Measurements from ENCODE around the gene ZBTB7C.

The ZBTB7C gene

GRCh38 chr18:48098007-48098406 lies 311.2 kb downstream of the ZBTB7C start:
- no peak for DNase-seq (ENCODE audit: low spot score)
- TF ChIP-seq, protein P1, sequence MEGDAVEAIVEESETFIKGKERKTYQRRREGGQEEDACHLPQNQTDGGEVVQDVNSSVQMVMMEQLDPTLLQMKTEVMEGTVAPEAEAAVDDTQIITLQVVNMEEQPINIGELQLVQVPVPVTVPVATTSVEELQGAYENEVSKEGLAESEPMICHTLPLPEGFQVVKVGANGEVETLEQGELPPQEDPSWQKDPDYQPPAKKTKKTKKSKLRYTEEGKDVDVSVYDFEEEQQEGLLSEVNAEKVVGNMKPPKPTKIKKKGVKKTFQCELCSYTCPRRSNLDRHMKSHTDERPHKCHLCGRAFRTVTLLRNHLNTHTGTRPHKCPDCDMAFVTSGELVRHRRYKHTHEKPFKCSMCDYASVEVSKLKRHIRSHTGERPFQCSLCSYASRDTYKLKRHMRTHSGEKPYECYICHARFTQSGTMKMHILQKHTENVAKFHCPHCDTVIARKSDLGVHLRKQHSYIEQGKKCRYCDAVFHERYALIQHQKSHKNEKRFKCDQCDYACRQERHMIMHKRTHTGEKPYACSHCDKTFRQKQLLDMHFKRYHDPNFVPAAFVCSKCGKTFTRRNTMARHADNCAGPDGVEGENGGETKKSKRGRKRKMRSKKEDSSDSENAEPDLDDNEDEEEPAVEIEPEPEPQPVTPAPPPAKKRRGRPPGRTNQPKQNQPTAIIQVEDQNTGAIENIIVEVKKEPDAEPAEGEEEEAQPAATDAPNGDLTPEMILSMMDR (IDR thresholded peaks at IDR 0.05; ENCODE audit: borderline replicate concordance, control extremely low read depth, extremely low read depth, insufficient read depth, missing control alignments): no peak
- in situ Hi-C loops (cut with MboI; ENCODE audit: low sequenced_read_pairs, unreplicated experiment): no loop called here

GRCh38 chr18:48095726-48096125 lies 313.5 kb downstream of the ZBTB7C start:
- TF ChIP-seq, protein P1 (IDR thresholded peaks at IDR 0.05; ENCODE audit: borderline replicate concordance, control extremely low read depth, extremely low read depth, insufficient read depth, missing control alignments): no peak
- in situ Hi-C loops (cut with MboI; ENCODE audit: low sequenced_read_pairs, unreplicated experiment): no loop called here
- DNase-seq (ENCODE audit: low spot score): no peak

GRCh38 chr18:48093104-48093503 lies 316.1 kb downstream of the ZBTB7C start:
- no peak for DNase-seq (ENCODE audit: low spot score)
- in situ Hi-C loops (cut with MboI; ENCODE audit: low sequenced_read_pairs, unreplicated experiment): no loop called here
- TF ChIP-seq, protein P1 (IDR thresholded peaks at IDR 0.05; ENCODE audit: borderline replicate concordance, control extremely low read depth, extremely low read depth, insufficient read depth, missing control alignments): no peak

DNA sequence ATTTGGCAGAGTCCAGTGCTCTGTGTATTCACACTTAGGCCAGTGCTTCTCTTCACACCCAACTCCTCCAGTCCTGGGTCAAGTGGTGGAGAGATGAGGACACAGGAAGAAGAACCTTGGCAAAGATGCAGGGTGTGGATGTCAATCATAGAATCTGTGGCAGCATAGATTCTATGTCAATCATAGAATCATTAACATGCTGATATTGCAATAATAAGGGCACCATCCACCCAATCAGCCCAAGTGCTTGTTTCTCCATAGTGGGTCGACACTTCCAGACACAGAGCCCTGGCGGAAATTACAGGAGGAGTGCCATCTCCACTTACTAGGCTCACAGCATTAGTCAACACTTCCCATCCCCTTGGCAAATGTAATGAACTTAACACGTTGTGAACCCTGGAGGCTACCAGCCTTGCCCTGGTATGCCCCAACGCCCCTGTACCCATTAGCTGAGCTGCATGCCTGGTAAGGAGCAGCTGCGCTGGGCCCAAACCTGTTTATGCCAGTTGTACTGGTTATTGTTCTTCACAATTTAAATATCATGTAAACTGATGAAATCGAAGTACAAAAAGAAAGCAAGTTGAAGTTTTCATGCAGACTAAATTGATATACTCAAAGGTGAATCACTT lies 317.2 kb downstream of the ZBTB7C start:
- TF ChIP-seq, protein P1 (IDR thresholded peaks at IDR 0.05; ENCODE audit: borderline replicate concordance, control extremely low read depth, extremely low read depth, insufficient read depth, missing control alignments): no peak
- no peak for DNase-seq (ENCODE audit: low spot score)
- in situ Hi-C loops (cut with MboI; ENCODE audit: low sequenced_read_pairs, unreplicated experiment): no loop called here

DNA sequence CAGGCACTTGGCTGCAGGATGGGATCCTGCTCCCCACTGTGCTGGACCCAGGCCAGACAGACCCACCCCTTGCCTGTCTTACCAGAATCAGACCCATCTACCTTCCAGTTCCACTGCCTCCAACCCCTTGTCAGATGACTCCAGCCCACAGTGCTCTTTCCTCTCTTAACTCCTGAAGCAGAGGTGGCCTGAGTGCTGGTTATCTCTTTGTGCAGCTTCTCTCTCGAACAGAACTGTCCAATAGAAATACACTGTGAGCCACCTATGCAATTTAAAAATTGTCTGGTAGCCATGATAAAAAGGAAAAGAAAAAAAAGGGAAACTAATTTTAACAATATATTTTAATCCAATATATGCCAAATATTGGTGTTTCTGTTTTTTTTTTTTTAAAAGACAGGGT lies 318.5 kb downstream of the ZBTB7C start:
- in situ Hi-C loops (cut with MboI; ENCODE audit: low sequenced_read_pairs, unreplicated experiment): no loop called here

DNA sequence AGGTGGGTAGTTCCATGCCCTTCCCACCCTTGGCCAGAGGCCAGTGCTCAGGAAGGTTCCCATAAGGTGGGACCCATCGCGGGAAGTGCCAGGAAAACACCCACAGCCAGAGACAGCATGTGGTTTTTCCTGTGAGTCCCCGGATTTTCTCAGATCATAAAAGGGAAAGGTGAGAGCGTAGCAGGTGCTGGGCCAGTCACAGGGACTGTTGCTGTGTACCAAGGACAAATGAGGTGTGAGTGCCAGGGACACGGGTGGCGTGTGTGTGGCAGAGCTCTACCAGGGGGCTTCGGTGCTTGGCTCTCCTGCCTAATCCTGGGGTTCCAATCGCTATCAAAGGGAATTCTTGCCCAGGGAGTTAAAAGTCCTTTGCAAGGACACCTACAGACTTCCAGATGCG lies 319.2 kb downstream of the ZBTB7C start:
- in situ Hi-C loops (cut with MboI; ENCODE audit: low sequenced_read_pairs, unreplicated experiment): no loop called here
- no peak for DNase-seq (ENCODE audit: low spot score)
- TF ChIP-seq, protein P1 (IDR thresholded peaks at IDR 0.05; ENCODE audit: borderline replicate concordance, control extremely low read depth, extremely low read depth, insufficient read depth, missing control alignments): no peak

More for the DNA sequence above, 318.5 kb downstream of the ZBTB7C start:
- TF ChIP-seq, protein P1 (IDR thresholded peaks at IDR 0.05; ENCODE audit: borderline replicate concordance, control extremely low read depth, extremely low read depth, insufficient read depth, missing control alignments): no peak
- DNase-seq (ENCODE audit: low spot score): no peak
